Measurements from ENCODE around the gene MAP1LC3B. TPM values are rescaled to one million over a fixed set of nuclear protein-coding genes. Genes with fewer than 3 reads are reported as not detected.

Gene MAP1LC3B
- total and polyA plus RNA-seq, 2 experiments from 2014 or later, result 43.9 to 226 TPM

GRCh38 chr16:87439926-87440325, 47.8 kb downstream of the MAP1LC3B start:
- WGBS, 2 experiments (ENCODE audit: low coverage in 1 of 2, low lambda C conversion rate in 2 of 2, missing lambda C conversion rate in 2 of 2), result 96 to 98% methylated on average over 10 of the region's 10 CpGs
- DNase-seq, result no peak
- TF ChIP-seq EZH2 (IDR thresholded peaks at IDR 0.05; ENCODE audit: insufficient read depth, poor library complexity, severe bottlenecking), result no peak
- no peak for TF ChIP-seq EZH2phosphoT487 (IDR thresholded peaks at IDR 0.05; ENCODE audit: insufficient read depth, low read depth)

DNA sequence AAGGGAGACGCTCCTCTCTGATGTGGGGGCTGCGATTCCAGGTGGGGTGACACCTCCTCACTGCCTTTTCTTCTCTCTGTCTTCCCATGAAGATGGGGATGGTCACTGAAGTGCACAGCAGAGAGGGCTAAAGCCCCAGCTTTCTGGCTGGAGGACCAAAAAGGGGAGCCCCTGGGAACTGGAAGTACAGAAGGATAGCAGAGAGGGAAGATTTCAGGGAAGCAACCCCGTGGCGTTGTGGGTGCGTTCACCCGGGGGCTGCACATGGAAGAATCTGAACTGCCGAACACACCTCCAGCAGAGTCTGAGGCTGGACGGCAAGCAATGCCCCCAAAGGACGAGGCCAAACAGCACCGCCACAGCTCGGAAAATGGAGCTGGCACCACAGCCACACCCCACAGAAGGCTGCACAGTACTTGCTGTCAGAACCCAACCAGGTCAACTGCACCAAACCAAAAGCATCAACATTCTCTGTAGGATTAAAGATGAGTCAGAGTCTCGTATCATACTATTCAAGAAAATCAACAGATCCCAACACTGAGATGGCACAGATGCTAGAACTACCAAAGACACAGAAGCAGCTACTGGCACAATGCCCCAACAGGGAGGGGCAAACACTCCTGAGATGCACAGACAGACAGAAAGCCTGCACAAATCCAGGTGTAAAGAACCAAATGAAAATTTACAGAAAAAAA, 49.9 kb downstream of the MAP1LC3B start:
- H3K27me3 ChIP-seq (replicated peaks; ENCODE audit: insufficient read depth), result no peaks in the 10 kb centered on the region
- no peaks in the 10 kb centered on the region; the same call in 1 of the 2 replicates for H4K20me1 ChIP-seq (ENCODE audit: insufficient read depth)
- peaks cover 15% of the 10 kb centered on the region for H3K36me3 ChIP-seq (ENCODE audit: low read depth)
- H3K79me2 ChIP-seq (ENCODE audit: insufficient read depth), result peaks cover 98% of the 10 kb centered on the region
- no peak overlapping the region for H2AFZ ChIP-seq
- no peaks in the 10 kb centered on the region for H3K9me3 ChIP-seq (ENCODE audit: low read depth)
- no peak overlapping the region for H3K4me3 ChIP-seq
- WGBS, 2 experiments (ENCODE audit: low coverage in 1 of 2, low lambda C conversion rate in 2 of 2, missing lambda C conversion rate in 2 of 2), result 81 to 91% methylated on average over 12 of the region's 12 CpGs
- in situ Hi-C loops (cut with MboI), result no loop called here
- no peak overlapping the region for H3K4me2 ChIP-seq (ENCODE audit: unreplicated experiment)
- H3F3A ChIP-seq (ENCODE audit: insufficient read depth), result 0 out of 2 replicates have a peak, but pooled peaks cover 2% of the 10 kb centered on the region
- TF ChIP-seq EZH2 (IDR thresholded peaks at IDR 0.05; ENCODE audit: insufficient read depth, poor library complexity, severe bottlenecking), result no peak
- no peak for TF ChIP-seq EZH2phosphoT487 (IDR thresholded peaks at IDR 0.05; ENCODE audit: insufficient read depth, low read depth)
- H3K27ac ChIP-seq, result no peak overlapping the region
- no peaks in the 10 kb centered on the region for H3K9me2 ChIP-seq (ENCODE audit: insufficient read depth)
- DNase-seq, result peak; percentile 20
- H3K4me1 ChIP-seq (ENCODE audit: insufficient read depth), result peaks cover 8% of the 10 kb centered on the region; the same call in 1 of the 2 replicates
- H3K9ac ChIP-seq, result no peak overlapping the region

More at GRCh38 chr16:87439926-87440325, 47.8 kb downstream of the MAP1LC3B start:
- no peak overlapping the region for H3K9ac ChIP-seq
- H2AFZ ChIP-seq, result no peak overlapping the region
- H4K20me1 ChIP-seq (ENCODE audit: insufficient read depth), result no peaks in the 10 kb centered on the region; the same call in 1 of the 2 replicates
- no peaks in the 10 kb centered on the region for H3K9me2 ChIP-seq (ENCODE audit: insufficient read depth)
- no peak overlapping the region for H3K4me3 ChIP-seq
- peaks cover 91% of the 10 kb centered on the region for H3K79me2 ChIP-seq (ENCODE audit: insufficient read depth)
- H3K27ac ChIP-seq, result no peak overlapping the region
- in situ Hi-C loops (cut with MboI), result no loop called here
- no peak overlapping the region for H3K4me2 ChIP-seq (ENCODE audit: unreplicated experiment)
- H3K27me3 ChIP-seq (replicated peaks; ENCODE audit: insufficient read depth), result no peaks in the 10 kb centered on the region
- peaks cover 28% of the 10 kb centered on the region for H3K4me1 ChIP-seq (ENCODE audit: insufficient read depth)
- H3F3A ChIP-seq (ENCODE audit: insufficient read depth), result peaks cover 19% of the 10 kb centered on the region
- peaks cover 9% of the 10 kb centered on the region; the same call in 1 of the 2 replicates for H3K36me3 ChIP-seq (ENCODE audit: low read depth)
- no peaks in the 10 kb centered on the region for H3K9me3 ChIP-seq (ENCODE audit: low read depth)

DNA sequence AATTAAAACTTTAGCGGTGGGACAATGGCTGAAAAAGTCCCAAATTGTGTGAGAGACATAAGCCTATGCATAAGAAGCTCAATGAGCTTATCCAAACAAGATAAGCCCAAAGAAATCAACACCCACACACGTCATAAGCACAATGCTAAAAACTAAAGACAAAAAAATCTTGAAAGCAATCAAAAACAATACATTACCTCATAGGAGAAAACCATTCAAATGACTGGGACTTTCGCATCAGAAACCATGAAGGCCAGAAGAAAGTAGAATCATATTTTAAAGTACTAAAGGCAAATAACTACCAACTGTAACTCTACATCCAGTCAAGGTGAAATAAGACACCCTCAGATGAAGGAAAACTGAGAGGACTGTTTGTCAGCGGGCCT, 50.4 kb downstream of the MAP1LC3B start:
- H3K79me2 ChIP-seq (ENCODE audit: insufficient read depth), result peaks cover 98% of the 10 kb centered on the region
- no peak overlapping the region for H3K27ac ChIP-seq
- H3K4me2 ChIP-seq (ENCODE audit: unreplicated experiment), result no peak overlapping the region
- 0 out of 2 replicates have a peak, but pooled peaks cover 6% of the 10 kb centered on the region for H3F3A ChIP-seq (ENCODE audit: insufficient read depth)
- H3K9me3 ChIP-seq (ENCODE audit: low read depth), result no peaks in the 10 kb centered on the region
- no peak overlapping the region for H3K9ac ChIP-seq
- peaks cover 8% of the 10 kb centered on the region; the same call in 1 of the 2 replicates for H3K4me1 ChIP-seq (ENCODE audit: insufficient read depth)
- no peaks in the 10 kb centered on the region for H3K9me2 ChIP-seq (ENCODE audit: insufficient read depth)
- no peak overlapping the region for H3K4me3 ChIP-seq
- no peak overlapping the region for H2AFZ ChIP-seq
- DNase-seq, result no peak
- WGBS, 2 experiments (ENCODE audit: low coverage in 1 of 2, low lambda C conversion rate in 2 of 2, missing lambda C conversion rate in 2 of 2), result 88 to 89% methylated on average over 4 of the region's 4 CpGs
- H4K20me1 ChIP-seq (ENCODE audit: insufficient read depth), result no peaks in the 10 kb centered on the region; the same call in 1 of the 2 replicates
- TF ChIP-seq EZH2 (IDR thresholded peaks at IDR 0.05; ENCODE audit: insufficient read depth, poor library complexity, severe bottlenecking) (no peak), EZH2phosphoT487 (IDR thresholded peaks at IDR 0.05; ENCODE audit: insufficient read depth, low read depth) (no peak)
- peaks cover 15% of the 10 kb centered on the region for H3K36me3 ChIP-seq (ENCODE audit: low read depth)
- in situ Hi-C loops (cut with MboI), result no loop called here
- H3K27me3 ChIP-seq (replicated peaks; ENCODE audit: insufficient read depth), result no peaks in the 10 kb centered on the region

- H3K4me3 ChIP-seq, result no peak overlapping the region
- H3K36me3 ChIP-seq (ENCODE audit: low read depth), result peaks cover 15% of the 10 kb centered on the region
- H3K9me3 ChIP-seq (ENCODE audit: low read depth), result no peaks in the 10 kb centered on the region
- no peak for TF ChIP-seq EZH2 (IDR thresholded peaks at IDR 0.05; ENCODE audit: insufficient read depth, poor library complexity, severe bottlenecking)
- in situ Hi-C loops (cut with MboI), result no loop called here
- H3K9ac ChIP-seq, result no peak overlapping the region
- H3K4me1 ChIP-seq (ENCODE audit: insufficient read depth), result peaks cover 8% of the 10 kb centered on the region; the same call in 1 of the 2 replicates
- 0 out of 2 replicates have a peak, but pooled peaks cover 6% of the 10 kb centered on the region for H3F3A ChIP-seq (ENCODE audit: insufficient read depth)
- H3K27me3 ChIP-seq (replicated peaks; ENCODE audit: insufficient read depth), result no peaks in the 10 kb centered on the region
- no peak for DNase-seq
- H3K4me2 ChIP-seq (ENCODE audit: unreplicated experiment), result no peak overlapping the region
- H2AFZ ChIP-seq, result no peak overlapping the region
- H3K9me2 ChIP-seq (ENCODE audit: insufficient read depth), result no peaks in the 10 kb centered on the region
- no peak overlapping the region for H3K27ac ChIP-seq
- peaks cover 98% of the 10 kb centered on the region for H3K79me2 ChIP-seq (ENCODE audit: insufficient read depth)
- WGBS, 2 experiments (ENCODE audit: low coverage in 1 of 2, low lambda C conversion rate in 2 of 2, missing lambda C conversion rate in 2 of 2), result 93 to 95% methylated on average over 8 of the region's 8 CpGs
- no peaks in the 10 kb centered on the region; the same call in 1 of the 2 replicates for H4K20me1 ChIP-seq (ENCODE audit: insufficient read depth)
Measured at GRCh38 chr16:87443016-87443415, 50.9 kb downstream of the MAP1LC3B start.

Measured in GM23248 (cell line).